Activated CD4-positive, alpha-beta T cell treated with anti-CD3 and anti-CD28 coated beads, Interleukin-10, Interleukin-2, amounts not matched to agents 100 ng/mL and 50 ng/mL, durations not matched to agents 16 hours and 8 hours (primary cell): Measurements from ENCODE around the gene SERPINI1.

Experiments
- DNase-seq: peaks from one replicate; pipeline ENCODE4 v3.0.0-alpha.2; 2020

Gene SERPINI1

GRCh38 chr3:167736264-167736787 is 805 bp downstream of the SERPINI1 start:
- DNase-seq: no peak

DNA sequence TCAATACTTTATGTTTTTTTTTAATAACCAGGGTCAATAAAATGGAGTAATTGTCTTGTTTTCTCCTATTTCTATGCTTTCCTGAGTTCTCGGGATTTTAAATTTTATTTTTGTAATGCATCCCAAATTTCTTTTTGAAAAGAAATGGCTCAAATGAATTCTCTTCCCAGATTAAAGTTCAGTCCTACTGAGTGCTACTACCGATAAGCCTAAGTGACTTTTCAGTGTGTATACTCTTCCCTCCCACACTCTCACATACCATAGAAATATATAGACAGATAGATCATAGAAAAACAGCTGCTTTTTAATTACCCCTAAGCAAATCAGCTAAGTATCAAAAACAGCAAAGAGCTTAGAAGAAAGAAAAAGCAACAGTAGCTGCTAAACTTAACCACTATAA is 1.5 kb downstream of the SERPINI1 start:
- no peak for DNase-seq

DNA sequence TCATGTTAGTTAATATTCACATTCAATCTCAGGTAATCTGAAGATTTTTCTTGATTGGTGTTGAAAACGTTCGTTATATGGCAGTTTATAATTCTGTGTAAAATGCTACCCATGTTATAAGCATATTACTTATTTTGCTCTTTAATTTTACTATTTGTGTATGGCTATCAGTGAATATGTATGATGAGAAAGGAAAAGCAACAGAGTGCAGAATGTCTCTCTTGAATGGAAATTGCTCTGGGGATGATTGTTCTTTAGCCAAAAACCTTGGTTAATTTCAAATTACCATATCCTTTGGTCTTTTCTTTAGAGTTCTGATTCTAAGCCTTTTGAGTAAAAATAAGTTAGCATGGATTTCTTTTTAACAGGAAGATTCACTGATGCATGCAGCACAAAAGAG is 2.5 kb downstream of the SERPINI1 start:
- DNase-seq: no peak

- DNase-seq: no peak
Observed at GRCh38 chr3:167739190-167739810, 3.8 kb downstream of the SERPINI1 start.

DNA sequence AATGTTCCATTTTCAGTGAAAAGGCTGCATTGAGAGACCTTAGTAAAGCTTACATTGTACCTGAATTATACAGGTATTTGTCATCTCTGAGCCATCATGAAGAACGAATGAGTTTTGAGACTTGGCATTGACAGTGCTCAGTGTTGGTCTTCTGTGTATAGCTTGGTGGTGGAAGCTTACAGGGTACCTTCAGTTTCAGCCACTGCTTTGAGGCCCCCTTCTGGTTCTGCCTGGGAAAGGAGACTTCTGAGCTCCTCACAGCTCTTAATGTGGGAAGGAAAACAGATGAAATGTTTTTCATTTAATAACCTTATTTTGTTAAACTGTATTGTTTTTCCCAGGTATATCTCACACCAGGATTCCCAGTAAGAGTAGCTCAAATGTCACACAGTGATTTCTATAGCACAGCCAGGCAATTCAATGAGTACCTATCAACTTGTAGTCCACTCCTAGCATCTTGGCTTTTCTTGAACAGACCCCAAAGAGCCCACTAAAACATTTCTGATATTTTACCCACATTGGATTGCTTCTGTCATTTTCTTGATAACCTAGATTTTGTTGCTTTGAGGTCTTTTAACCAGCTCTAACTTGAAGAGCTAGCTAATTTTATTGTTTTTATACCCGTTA is 5.6 kb downstream of the SERPINI1 start:
- peak; percentile 39 for DNase-seq

DNA sequence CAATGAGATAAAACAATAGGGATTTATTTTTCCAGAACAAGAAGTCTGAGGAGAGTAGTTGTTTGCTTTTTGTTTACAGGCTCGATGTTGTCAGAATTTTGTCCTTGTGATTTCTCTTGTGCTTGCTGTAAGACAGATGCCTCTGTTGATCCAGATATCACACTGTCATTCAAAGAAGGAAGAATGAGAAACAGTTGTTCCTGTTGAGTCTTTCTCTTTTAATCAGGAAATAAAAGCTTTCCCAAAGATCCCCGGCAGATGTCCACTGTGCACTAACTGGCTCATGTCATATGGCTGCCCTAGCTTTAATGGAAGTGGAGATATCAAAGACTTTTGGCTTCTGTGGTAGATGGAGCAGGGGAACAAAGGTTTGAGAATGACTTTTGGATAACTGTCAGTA is 6.8 kb downstream of the SERPINI1 start:
- DNase-seq: no peak

- DNase-seq: peak; percentile 18
Observed at GRCh38 chr3:167743799-167744198, 8.3 kb downstream of the SERPINI1 start.

DNA sequence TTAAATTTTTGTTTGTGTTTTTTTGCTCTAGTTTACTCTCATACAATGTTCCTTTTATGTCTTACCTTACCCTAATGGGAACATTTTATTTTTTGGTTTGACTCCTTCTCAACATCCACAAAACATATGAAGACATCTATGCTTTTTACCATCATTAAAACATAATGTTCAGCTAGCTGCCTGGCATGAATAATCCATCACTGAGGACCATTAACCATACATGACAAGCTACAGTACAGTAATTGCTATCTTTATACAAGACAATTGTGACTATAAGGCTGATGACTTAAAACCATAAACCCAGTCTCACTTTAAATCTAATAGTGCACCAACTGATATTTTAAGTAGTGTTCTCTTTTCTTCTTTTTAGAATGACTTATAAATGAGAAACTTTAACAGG is 13.7 kb downstream of the SERPINI1 start:
- DNase-seq: no peak

GRCh38 chr3:167749728-167750127 is 14.2 kb downstream of the SERPINI1 start:
- no peak for DNase-seq

GRCh38 chr3:167750272-167750971 is 14.9 kb downstream of the SERPINI1 start:
- DNase-seq: peak; percentile 2

DNA sequence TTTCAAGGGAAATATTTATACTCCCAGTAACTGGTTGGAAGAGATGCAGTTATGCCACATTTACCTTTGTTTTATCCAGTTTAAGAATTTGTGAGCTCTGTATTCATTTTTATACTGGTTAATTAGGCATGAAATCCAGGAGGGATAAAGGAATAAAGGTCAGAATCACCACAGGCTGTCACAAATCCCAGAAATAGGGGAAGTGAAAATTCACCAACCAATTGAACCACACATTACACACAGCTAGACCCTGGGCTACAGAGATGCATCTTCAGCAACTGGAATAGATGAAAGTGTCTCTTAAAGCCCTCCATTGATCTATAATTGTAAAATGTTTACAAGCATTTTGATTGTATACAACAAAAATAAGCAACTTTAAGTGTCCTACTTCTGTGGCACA is 18.5 kb downstream of the SERPINI1 start:
- DNase-seq: no peak

GRCh38 chr3:167761302-167761701 is 25.8 kb downstream of the SERPINI1 start:
- DNase-seq: no peak

DNA sequence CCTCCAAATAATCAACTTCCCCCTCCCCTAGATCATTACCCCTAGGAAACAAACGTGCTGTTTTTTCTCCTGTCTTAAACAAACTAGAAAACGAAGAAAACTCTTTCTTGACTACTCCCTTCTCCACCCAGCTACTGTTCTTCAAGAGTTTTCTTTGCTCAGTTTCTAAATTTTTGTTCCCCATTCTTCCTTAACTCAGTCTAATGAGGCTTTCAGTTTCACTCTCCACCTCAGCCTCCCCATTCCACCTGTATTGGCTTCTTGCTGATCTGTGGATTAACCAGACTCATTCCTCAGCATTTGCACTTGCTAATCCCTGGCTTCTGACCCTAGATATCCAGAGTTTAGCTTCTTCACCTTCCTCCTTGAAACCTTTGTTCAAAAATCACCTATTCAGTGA is 26.8 kb downstream of the SERPINI1 start:
- DNase-seq: no peak

DNA sequence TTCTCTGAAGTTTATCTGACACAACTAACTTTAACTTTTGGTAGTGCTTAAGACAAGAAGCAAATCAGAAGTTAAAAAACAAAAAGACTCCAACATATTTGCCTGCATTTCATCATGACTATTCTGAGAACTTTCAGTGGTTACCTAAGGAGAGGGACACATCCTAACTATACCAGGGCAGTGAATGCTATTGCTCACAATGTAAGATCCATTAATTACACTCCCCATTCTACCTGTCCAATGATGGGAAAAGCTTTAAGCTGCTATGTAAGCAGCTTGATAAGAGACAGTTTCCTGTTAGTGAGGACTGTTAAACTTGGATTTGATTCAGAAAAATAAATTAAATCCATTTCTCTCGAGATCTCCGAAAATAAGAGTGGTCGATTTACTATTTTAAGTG is 37.5 kb downstream of the SERPINI1 start:
- DNase-seq: no peak

DNA sequence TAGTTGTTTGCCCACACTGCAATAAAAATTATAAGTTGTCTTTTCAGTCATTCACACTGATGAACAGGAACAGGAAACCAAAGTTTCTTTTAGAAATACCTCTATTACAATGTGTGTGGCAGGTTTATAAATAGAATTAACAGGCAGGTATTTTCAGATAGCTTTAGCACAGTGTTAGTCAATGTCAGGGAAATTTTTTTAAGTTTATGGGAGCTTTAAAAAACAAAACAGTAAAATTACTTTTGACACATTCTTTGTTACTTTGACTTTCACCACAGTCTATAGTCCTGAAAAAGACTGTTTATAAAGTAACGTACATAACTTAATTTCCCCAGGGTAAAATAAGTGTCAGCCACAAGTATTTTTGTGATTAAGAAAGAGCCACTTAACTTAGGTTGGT is 38.1 kb downstream of the SERPINI1 start:
- no peak for DNase-seq

DNA sequence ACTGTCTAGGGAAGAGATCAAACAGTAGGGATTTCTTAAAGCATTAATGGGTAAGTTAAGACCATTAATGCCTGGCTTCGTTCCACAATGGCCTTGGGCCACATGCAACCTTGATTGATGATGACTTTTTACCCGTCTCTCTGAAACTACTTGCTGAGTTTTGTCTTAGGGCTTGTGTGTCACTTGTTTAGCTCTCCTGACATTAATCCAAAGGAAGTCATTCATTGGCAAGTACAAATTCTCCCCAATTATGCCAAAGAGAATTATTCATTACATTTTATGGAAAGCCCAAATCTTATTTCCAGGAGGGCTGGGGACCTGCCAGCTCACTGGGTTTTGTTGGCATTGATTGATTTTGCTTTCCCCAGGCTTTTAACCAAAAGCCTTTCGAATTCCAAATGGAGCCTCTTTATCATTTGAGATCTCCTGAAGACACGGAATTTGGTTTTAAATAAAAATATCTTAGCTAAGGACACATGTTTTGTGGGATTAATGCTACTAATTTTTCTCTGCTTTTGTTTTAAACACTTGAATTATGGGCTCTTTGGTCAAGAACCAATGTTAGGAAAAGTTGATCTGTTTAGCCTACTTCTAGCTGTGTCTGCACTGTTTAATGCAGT is 40.7 kb downstream of the SERPINI1 start:
- no peak for DNase-seq

GRCh38 chr3:167777356-167777755 is 41.8 kb downstream of the SERPINI1 start:
- no peak for DNase-seq

GRCh38 chr3:167780214-167780883 is 44.8 kb downstream of the SERPINI1 start:
- no peak for DNase-seq

GRCh38 chr3:167783781-167784180 is 48.3 kb downstream of the SERPINI1 start:
- no peak for DNase-seq

DNA sequence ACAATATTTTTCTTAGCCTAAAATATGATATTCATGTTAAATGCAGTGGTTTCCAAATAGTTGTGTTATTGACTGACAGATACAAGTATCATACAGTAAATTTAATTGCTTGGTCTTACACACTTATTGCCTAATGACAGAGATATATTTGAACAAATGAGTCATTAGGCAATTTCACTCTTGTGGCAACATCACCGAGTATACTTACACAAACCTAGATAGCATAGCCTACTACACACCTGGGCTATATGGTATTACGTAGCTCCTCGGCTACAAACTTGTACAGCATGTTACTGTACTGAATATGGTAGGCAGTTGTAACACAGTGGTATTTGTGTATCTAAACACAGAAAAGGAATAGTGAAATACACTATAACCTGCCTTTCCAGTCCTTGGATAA is 50.3 kb downstream of the SERPINI1 start:
- DNase-seq: no peak

DNA sequence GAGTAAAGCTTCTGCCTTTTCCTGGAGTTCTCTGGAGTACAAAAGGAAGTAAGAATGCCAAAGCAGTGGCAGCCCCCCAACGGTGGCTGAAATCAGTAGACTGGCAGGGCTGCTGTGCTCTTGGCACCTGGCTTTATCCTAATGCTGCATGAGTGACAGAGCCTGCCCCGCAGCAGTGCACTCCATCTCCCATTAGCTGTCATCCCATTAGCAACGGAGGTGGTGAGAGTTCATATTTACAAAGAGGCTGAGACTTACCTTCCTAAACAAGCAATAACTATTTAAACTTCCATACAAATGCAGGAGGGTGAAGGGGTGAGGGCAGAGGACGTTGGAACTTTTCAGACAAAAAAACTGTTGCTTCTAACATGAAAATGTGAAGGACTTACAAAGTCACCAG is 51.9 kb downstream of the SERPINI1 start:
- DNase-seq: no peak

- DNase-seq: no peak
Observed at GRCh38 chr3:167798443-167798842, 62.9 kb downstream of the SERPINI1 start.

DNA sequence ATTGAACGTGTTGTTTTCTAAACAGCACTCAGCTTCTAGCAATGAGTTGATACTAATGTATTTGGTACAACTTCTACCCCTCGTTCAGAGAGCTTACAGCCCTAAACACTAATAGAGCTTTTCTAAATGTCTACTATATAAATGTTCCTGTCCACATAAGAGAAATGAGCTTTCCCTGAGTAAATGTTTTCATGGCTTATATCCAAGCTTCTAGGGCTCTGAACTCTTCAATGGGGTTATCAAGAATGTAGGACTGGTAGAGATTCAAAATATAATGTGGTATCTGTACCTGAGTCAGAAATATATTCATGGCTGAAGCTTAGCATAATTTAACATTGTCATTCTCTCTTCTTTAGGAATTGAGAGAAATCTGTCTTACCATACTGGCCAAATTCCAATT is 73.4 kb downstream of the SERPINI1 start:
- no peak for DNase-seq
